Testis (tissue), 2 donors: ENCODE measurements around the gene KRTAP10-3.

Experiments
- POLR2A ChIP-seq: fragments of 450-650 bp; IDR thresholded peaks from one replicate; pipeline ENCODE4 v1.6.1; 2017; ENCODE audit warnings: antibody characterized with exemption, mild to moderate bottlenecking, moderate library complexity
- TF ChIP-seq, protein P1 (sequence below), 3 experiments: fragments of 450-650 bp in 2 of 3; fragments of 200-600 bp in 1 of 3; sonication (generic) in 1 of 3; IDR thresholded peaks; one replicate each; pipeline ENCODE4 v1.5.1; 2016 to 2019; ENCODE audit warnings: antibody characterized with exemption in 3 of 3, mild to moderate bottlenecking in 2 of 3, moderate library complexity in 1 of 3

DNA sequence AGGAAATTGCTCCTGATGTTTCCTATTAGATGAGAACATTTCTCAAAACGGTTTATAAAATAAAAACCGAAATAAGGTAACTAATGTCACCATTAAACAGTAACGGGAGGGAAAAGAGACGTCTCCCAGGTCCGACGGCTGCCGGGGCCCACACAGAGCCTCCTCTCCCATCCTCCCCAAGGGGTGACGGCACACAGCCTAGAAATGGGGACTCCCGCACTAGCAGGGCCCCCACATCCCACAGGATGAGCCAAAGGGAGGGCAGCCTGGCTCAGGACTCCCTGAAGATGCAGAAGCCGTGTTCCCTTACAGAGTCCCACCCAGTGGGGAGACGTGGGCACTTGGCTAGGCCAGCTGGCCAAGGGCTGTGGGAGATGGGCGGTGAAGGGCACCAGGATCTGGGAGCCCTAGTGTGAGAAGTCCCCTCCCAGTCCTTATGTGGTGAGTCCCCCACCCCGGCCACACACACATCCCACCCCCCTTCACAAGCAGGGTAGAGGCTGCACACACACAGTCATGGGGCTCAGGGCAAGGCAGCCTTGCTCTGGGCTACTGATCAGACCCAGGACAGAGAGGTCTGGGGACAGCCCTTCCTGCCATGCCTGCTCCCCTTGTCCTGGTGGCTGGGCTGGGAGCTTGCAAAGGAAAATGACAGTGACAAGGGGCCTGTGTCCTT, 3.3 kb downstream of the KRTAP10-3 start:
- TF ChIP-seq, protein P1, sequence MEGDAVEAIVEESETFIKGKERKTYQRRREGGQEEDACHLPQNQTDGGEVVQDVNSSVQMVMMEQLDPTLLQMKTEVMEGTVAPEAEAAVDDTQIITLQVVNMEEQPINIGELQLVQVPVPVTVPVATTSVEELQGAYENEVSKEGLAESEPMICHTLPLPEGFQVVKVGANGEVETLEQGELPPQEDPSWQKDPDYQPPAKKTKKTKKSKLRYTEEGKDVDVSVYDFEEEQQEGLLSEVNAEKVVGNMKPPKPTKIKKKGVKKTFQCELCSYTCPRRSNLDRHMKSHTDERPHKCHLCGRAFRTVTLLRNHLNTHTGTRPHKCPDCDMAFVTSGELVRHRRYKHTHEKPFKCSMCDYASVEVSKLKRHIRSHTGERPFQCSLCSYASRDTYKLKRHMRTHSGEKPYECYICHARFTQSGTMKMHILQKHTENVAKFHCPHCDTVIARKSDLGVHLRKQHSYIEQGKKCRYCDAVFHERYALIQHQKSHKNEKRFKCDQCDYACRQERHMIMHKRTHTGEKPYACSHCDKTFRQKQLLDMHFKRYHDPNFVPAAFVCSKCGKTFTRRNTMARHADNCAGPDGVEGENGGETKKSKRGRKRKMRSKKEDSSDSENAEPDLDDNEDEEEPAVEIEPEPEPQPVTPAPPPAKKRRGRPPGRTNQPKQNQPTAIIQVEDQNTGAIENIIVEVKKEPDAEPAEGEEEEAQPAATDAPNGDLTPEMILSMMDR (IDR thresholded peaks at IDR 0.05) = no peak
- TF ChIP-seq POLR2A = no peak
